HG03135 (cell line): ENCODE data around the gene TMEM150C.
"Not testable (repeated sequence)": the region's sequence is repeated elsewhere in the genome, so short reads cannot be mapped to it uniquely, and the experiment has no call there.

Experiments used
- ATAC-seq: cut with Tn5 transposase; IDR thresholded peaks from one replicate; pipeline ENCODE4 v1.9.1; 2021; ENCODE audit warnings: mild to moderate bottlenecking, moderate library complexity; ENCODE audit not compliant: unreplicated experiment

Gene TMEM150C

GRCh38 chr4:82569727-82570126, 7.9 kb upstream of the TMEM150C start:
- ATAC-seq, result no peak

DNA sequence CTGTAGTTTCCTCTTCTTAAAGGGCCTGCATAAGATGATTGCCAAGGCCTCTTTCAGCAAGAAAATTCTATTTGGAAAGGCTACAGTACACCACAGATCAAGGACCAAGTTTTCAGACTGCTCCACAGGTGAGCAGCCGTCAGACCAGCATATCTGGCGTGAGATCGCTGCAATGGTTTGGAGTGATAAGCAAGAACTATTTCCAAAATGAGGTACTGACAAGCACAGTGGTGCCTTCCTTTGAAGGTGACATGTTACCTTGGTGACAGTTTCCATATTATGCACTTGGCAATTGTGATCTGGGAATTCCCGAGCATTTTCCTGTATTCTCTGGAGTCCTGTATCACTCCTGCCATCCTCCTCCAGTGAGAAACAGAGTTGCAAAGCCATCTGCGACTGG, 7.3 kb upstream of the TMEM150C start:
- no peak for ATAC-seq

DNA sequence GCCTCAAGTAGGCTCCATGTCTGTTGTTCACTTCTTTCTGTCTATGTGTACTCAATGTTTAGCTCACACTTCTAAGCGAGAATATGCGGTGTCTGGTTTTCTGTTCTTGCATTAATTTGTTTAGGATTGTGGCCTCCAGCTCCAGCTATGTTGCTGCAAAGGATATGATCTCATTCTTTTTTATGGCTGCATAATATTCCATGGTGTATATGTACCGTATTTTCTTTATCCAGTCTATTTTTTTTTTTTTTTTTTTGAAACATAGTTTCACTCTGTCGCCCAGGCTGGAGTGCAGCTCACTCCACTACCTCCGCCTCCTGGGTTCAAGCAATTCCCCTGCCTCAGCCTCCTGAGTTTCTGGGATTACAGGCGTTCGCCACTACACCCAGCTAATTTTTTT, 5.7 kb upstream of the TMEM150C start:
- ATAC-seq, result no peak

GRCh38 chr4:82562564-82562854, 721 bp upstream of the TMEM150C start:
- ATAC-seq, result no peak

GRCh38 chr4:82560853-82561785, 669 bp downstream of the TMEM150C start:
- no peak for ATAC-seq

DNA sequence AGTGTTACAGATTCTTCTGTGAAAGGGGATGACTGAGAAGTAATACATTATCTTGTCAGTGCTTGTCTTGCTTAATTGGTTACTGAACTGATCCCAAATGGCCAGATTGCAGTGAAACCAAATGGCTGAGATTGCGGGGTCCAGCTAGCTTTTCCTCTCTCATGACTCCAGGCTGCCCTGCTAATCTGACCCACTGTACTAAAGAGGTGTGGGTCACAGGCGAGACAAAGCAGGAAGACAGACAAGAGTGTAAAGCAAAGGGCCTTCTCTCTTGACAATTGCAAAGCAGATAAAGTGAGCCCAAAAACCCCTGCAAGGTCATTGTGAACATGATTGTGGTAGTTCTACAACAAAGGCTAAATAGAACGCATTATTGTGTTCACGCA, 2.1 kb downstream of the TMEM150C start:
- ATAC-seq, result no peak

GRCh38 chr4:82559090-82559734, 2.6 kb downstream of the TMEM150C start:
- not testable (repeated sequence) for ATAC-seq

DNA sequence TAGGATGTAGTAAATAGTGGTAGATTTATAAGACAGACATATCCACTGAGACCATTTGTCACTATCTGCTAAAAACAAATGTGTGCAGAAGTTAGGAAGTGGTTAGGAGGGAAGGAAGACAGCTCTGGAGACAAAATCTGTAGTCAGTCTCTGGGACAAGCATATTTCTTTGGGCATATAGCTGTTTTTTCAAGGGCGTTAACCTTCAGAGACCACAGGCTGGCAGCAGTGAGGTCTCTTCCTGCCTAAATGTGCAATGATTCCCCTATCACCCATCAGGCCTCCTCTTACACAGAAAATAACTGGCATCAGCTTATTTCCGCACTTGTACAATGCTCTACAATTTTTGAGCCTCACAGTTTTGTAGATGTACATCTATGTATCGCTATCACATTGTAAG, 6.5 kb downstream of the TMEM150C start:
- no peak for ATAC-seq

DNA sequence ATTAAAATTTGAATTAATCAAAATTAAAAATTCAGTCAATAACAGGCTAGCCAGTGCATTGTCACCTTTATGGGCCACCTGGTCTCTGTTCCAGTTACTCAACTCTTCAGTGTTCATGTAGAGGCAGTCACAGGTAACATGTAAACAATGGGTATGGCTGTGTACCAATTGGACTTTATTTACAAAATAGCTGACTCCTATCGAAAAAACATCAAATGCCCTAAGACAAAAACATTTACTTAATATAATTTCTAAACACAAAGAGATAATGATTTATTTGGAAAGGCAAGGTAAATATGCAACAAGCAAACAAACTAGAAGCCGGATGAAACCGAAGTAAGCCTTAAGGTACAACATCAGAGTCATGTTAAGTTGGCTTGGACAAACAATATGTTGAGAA, 8.8 kb downstream of the TMEM150C start:
- ATAC-seq, result no peak

- ATAC-seq, result no peak
These were observed 10.1 kb downstream of the TMEM150C start for GRCh38 chr4:82551734-82552133.

- ATAC-seq, result not testable (repeated sequence)
These were observed 13.9 kb downstream of the TMEM150C start for GRCh38 chr4:82547850-82548249.

DNA sequence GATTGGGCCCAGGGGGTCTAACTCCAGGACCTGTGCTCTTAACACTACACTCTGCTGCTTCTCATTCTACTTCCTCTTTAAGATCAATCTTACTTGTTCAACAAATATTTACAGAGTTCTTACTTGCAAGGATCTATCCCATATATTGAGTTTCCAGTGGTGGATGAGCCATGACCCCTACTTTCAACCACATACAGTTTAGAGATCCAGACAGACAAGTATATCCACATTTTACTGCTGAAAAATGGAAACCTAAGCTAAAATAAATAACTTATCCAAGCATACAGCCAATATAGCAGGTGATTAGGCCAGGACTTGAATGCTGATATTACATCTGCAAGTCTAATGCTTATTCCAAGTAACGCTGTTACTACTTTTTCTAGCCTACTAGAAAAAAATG, 18.7 kb downstream of the TMEM150C start:
- ATAC-seq, result no peak

DNA sequence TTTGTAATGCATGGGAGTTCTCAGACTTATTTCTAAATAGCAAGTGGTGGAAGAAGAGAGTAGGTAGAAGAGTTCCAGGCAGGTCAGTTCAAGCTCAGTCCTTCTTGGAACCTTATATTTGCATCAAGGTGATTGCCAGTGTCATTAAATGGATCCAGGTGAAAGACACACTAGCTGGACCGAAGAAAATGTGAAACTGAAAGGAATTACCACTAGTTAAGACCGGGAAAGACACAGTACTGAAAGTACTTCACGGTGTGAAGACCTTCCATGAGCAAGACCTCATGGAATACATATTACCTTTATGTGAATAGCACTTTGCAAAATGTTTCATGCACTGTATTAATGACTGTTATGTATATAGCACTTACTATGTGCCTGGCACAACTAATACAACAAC, 19.1 kb downstream of the TMEM150C start:
- no peak for ATAC-seq

DNA sequence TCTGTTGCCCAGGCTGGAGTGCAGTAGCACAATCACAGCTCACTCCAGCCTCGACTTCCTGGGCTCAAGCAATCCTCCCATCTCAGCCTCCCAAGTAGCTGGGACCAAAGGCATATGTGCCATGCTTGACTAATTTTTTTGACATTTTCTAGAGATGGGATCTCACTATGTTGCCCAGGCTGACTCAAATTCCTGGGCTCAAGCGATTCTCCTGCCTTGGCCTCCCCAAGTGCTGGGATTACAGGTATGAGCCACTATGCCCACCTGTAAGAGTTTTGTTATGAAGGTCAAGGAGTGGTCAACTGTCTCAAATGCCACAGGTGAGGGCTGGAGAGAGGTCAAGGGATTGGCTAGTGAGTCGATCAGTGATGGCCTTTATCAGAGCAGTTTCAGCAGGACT, 32.5 kb downstream of the TMEM150C start:
- ATAC-seq, result no peak

GRCh38 chr4:82528868-82529267, 32.9 kb downstream of the TMEM150C start:
- ATAC-seq, result no peak

- no peak for ATAC-seq
These were observed 33.7 kb downstream of the TMEM150C start for GRCh38 chr4:82528074-82528473.

DNA sequence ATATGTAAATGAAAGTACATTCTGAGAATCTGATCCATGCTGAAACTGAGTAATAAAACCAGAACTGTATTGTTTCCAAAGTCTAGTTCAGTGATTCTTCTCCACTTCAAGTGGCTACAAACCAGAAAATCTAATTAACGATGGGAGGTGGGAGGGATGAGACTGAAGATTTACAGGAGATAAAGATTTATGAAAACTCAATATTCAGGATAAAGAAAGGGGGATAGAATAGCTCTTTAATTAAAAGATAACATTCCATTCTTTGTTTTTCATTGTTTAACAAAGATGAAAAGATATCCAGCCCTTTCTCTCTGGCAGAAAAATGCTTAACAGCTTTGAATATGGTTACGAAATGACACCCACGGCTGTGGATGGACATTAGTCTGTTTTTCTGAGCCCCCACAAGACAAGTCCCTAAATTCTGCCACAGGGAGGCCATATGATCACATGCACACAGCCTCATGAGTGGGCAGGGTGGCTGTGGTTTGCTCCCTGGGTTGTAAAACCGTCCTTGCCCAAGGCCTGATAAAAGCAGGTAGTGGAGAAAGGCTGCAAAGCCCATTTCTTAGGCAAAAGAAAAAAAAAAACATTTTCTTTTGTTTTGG, 36.4 kb downstream of the TMEM150C start:
- ATAC-seq, result no peak

DNA sequence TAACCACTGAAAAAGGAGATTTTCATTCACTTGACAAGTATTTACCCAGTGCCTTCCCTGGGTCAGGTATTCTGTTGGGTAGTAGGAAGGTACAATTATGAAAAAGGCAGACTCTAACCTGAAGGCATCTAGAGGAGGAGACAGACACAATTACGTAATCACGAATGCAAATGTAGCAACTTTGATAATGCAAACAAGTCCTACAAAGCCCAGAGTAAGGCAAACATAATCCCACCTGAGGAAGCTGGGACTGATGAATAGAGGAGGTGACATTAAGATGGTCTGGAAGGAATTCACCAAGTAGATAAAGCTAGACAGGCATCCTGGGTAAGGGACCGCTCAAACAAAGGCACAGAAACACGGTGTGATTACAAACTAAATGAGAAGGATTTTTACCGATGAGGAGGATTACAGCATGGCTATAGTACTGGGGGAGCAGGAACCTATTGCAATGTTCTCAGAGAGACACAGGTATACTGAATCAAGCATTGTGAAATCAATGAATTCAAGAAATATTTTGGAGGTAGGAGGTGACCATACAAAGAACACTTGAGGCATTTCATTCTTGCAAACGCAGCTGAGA, 37.1 kb downstream of the TMEM150C start:
- ATAC-seq, result no peak

- no peak for ATAC-seq
These were observed 38.6 kb downstream of the TMEM150C start for GRCh38 chr4:82523179-82523578.

- ATAC-seq, result no peak
These were observed 39.3 kb downstream of the TMEM150C start for GRCh38 chr4:82522472-82522871.

- ATAC-seq, result no peak
These were observed 40.5 kb downstream of the TMEM150C start for GRCh38 chr4:82521283-82521682.

DNA sequence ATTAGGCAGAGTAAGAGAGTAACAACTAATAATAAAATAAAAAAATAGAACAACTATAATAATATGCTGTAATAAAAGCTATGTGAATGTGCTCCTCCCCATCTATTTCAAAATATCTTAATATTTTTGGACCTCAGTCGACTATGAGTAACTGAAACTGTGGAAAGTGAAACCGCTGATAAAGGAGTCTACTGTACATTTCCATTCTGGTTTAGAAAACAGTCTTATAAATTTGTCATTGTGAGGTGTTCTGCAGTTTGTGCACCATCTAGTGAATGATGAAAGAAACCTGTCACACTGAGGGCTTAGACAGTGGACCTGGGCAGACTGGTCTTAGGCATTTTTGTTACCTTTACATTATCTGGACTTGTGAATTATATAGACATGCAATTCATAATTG, 42.0 kb downstream of the TMEM150C start:
- no peak for ATAC-seq
